ENCODE measurements around the gene SLC18A2.
"Not testable (repeated sequence)": the region's sequence is repeated elsewhere in the genome, so short reads cannot be mapped to it uniquely, and the experiment has no call there.

The SLC18A2 gene

GRCh38 chr10:117228210-117228609, 12.7 kb upstream of the SLC18A2 start:
- DNase-seq (ENCODE audit: low read depth), result no peak
- TF ChIP-seq CTCF (IDR thresholded peaks at IDR 0.05; ENCODE audit: control insufficient read depth, insufficient read depth, low read depth, low read length, missing control alignments), result no peak
- H3K4me3 ChIP-seq (ENCODE audit: control insufficient read depth, low read depth, low read length), result no peak overlapping the region

DNA sequence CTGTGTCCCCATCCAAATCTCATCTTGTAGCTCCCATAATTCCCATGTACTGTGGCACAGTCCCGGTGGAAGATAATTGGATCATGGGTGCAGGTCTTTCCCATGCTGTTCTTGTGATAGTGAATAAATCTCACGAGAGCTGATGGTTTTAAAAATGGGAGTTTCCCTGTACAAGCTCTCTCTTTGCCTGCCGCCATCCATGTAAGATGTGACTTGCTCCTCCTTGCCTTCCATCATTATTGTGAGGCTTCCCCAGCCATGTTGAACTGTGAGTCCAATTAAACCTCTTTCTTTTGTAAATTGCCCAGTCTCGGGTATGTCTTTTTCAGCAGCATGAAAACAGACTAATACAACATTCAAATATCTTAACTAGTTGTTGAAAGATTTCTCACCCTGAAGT, 10.8 kb upstream of the SLC18A2 start:
- H3K4me3 ChIP-seq (ENCODE audit: control insufficient read depth, low read depth, low read length); DNase-seq (ENCODE audit: low read depth): not testable (repeated sequence)

GRCh38 chr10:117237401-117237991, 3.4 kb upstream of the SLC18A2 start:
- no peak for DNase-seq (ENCODE audit: low read depth)
- no peak for TF ChIP-seq CTCF (IDR thresholded peaks at IDR 0.05; ENCODE audit: control insufficient read depth, insufficient read depth, low read depth, low read length, missing control alignments)
- no peak overlapping the region for H3K4me3 ChIP-seq (ENCODE audit: control insufficient read depth, low read depth, low read length)

DNA sequence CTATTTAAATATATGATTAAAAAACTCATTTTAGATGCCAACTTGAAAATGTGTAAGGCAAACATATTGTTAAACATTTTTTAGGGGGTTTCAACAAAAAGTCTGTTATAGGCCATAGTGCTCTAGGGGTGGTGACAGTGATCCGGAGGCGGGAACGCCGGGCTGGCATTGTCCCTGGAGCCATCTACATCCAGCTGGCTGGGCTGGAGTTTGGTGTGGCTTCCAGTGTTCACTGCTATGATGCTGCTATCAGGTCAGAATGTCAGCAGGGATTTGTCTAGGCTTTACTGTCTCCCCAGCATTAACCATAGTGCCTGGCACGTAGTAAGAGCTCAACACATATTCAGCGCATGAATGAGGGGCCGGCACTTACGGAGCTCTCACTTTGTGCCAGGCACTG, 1.9 kb upstream of the SLC18A2 start:
- no peak overlapping the region for H3K4me3 ChIP-seq (ENCODE audit: control insufficient read depth, low read depth, low read length)
- no peak for TF ChIP-seq CTCF (IDR thresholded peaks at IDR 0.05; ENCODE audit: control insufficient read depth, insufficient read depth, low read depth, low read length, missing control alignments)
- no peak for DNase-seq (ENCODE audit: low read depth)

- H3K4me3 ChIP-seq (ENCODE audit: control insufficient read depth, low read depth, low read length), result no peak overlapping the region
- DNase-seq (ENCODE audit: low read depth), result no peak
- no peak for TF ChIP-seq CTCF (IDR thresholded peaks at IDR 0.05; ENCODE audit: control insufficient read depth, insufficient read depth, low read depth, low read length, missing control alignments)
These were observed 943 bp upstream of the SLC18A2 start for GRCh38 chr10:117239721-117240620.

GRCh38 chr10:117241541-117242462, 888 bp downstream of the SLC18A2 start:
- no peak overlapping the region for H3K4me3 ChIP-seq (ENCODE audit: control insufficient read depth, low read depth, low read length)
- DNase-seq (ENCODE audit: low read depth), result no peak
- TF ChIP-seq CTCF (IDR thresholded peaks at IDR 0.05; ENCODE audit: control insufficient read depth, insufficient read depth, low read depth, low read length, missing control alignments), result no peak
